ENCODE data around the gene EML5. TPM values are rescaled to one million over a fixed set of nuclear protein-coding genes. Genes with fewer than 3 reads are reported as not detected.

EML5 gene
- total and polyA plus RNA-seq, 12 donors = 0.04 to 0.44 (median 0.19) TPM

DNA sequence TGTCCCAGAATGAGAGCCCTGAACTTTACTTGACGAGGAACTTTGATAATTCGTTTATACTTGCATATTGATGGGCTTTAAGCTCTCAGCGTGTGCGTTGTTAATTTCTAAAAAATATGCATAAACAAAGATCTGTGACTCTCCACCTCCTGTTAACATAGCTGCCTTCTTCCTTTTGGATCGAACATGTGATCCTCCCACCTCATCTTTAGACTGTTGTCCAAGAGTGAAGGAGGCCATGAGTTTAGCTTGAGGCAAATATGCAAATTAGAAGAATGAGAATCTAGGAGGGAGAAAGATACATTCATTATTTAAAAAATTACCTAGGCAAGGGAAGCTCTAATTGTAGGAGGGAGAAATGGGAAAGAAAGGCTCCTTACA lies 32.3 kb upstream of the EML5 start:
- Histone ChIP-seq H3K4me1 (peaks cover 0 to 28% (median 10%) of the 10 kb centered on the region in 9 donors), H3K9me3 (no peaks in the 10 kb centered on the region), H3K36me3 (no peaks in the 10 kb centered on the region), H3K4me3 (peak overlapping the region; percentile 64 to 94 (median 72)), H3K27ac (peak overlapping the region in 9 of 10 donors; percentile 79 to 95 (median 89)), H3K27me3 (no peaks in the 10 kb centered on the region)
- TF ChIP-seq, protein P1, sequence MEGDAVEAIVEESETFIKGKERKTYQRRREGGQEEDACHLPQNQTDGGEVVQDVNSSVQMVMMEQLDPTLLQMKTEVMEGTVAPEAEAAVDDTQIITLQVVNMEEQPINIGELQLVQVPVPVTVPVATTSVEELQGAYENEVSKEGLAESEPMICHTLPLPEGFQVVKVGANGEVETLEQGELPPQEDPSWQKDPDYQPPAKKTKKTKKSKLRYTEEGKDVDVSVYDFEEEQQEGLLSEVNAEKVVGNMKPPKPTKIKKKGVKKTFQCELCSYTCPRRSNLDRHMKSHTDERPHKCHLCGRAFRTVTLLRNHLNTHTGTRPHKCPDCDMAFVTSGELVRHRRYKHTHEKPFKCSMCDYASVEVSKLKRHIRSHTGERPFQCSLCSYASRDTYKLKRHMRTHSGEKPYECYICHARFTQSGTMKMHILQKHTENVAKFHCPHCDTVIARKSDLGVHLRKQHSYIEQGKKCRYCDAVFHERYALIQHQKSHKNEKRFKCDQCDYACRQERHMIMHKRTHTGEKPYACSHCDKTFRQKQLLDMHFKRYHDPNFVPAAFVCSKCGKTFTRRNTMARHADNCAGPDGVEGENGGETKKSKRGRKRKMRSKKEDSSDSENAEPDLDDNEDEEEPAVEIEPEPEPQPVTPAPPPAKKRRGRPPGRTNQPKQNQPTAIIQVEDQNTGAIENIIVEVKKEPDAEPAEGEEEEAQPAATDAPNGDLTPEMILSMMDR (IDR thresholded peaks at IDR 0.05) = no peak
- ATAC-seq (no peak), DNase-seq (no peak)
- intact Hi-C loops (cut with DNase I) = no loop called here
- 8 to 9% methylated on average over 5 of the region's 5 CpGs for WGBS, 2 donors

DNA sequence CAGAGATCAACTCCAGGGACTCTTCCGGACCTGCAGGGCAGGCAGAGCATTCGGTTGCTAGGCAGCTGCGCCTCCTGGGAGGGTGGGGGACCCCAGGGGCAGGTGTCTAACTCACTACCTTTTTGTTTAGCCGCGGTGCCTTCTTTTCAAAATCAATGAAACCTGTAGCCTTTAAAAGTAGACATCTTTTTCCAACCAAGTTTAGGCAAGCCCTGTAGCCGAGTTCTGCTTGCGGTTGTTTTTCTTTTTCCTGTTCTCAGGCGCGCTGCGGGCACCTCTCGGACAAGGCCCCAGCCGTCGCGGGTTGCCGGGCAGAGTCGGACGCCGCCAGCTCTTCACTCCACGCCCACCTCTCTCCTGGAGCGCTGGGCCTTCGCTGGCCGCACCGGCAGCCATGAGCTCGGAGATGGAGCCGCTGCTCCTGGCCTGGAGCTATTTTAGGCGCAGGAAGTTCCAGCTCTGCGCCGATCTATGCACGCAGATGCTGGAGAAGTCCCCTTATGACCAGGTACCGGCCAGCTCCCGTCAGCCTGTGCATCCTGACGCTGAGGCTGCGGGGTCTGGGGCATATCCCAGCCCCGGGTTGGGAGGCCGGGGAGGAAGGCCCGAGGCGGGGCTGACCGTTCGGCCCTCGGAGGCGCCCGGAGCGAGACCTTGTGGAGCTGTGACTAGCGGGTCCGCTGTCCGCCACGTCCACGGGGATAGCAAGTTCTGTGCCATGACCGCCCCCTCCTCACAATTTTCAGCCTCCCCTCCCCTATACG lies 31.7 kb upstream of the EML5 start, which contains the start of gene TTC8:
TTC8 (plus strand) TSS at position 338 of the 764 bp plus-strand sequence; CDS start at position 395, 57 bp downstream.
- 1% methylated on average over 50 of the region's 50 CpGs for WGBS, 2 donors
- peak within 1 kb of the TSS; percentile 48 to 95 (median 86) for H3K27ac ChIP-seq
- intact Hi-C loops (cut with DNase I) = no loop called here
- ATAC-seq (peak; percentile 99 to 100 (median 100)), DNase-seq (peak; percentile 87 to 89)
- peaks cover 0 to under 1% (median 0%) of the 10 kb centered on the region in 7 donors for H3K27me3 ChIP-seq
- peak within 1 kb of the TSS; percentile 64 to 94 (median 72) for H3K4me3 ChIP-seq
- TF ChIP-seq, protein P1 (IDR thresholded peaks at IDR 0.05) = peak in 1 of 9 donors; percentile 11
- no peaks in the 10 kb centered on the region for H3K36me3 ChIP-seq
- H3K4me1 ChIP-seq = peaks cover 0 to 23% (median 10%) of the 10 kb centered on the region in 9 donors
- no peaks in the 10 kb centered on the region for H3K9me3 ChIP-seq

DNA sequence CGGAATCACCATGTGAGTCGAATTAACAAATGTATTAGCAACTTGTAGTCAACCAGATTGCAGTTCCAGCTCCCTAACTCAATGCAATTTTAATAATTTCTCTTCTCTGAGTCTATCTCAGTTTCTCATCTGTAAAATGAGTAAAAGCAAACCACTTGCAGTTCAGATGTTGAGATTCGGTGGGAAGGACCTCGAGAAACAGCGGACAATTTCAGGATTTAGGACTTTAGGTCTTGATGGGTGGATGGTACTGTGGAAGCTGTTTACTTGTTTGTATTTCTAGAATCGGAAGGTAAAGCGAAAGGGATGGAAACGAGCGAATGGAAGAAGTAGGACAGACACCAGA lies 31.2 kb upstream of the EML5 start:
- intact Hi-C loops (cut with DNase I) = no loop called here
- no peaks in the 10 kb centered on the region for H3K9me3 ChIP-seq
- no peak for ATAC-seq
- H3K36me3 ChIP-seq = no peaks in the 10 kb centered on the region
- no peak for DNase-seq
- TF ChIP-seq, protein P1 (IDR thresholded peaks at IDR 0.05) = no peak
- peak overlapping the region in 9 of 10 donors; percentile 64 to 94 (median 73) for H3K4me3 ChIP-seq
- peaks cover 0 to 6% (median 0%) of the 10 kb centered on the region in 7 donors for H3K27me3 ChIP-seq
- 8 to 9% methylated on average over 9 of the region's 9 CpGs for WGBS, 2 donors
- H3K27ac ChIP-seq = peak overlapping the region in 9 of 10 donors; percentile 79 to 95 (median 89)
- H3K4me1 ChIP-seq = peaks cover 0 to 18% (median 9%) of the 10 kb centered on the region in 9 donors

DNA sequence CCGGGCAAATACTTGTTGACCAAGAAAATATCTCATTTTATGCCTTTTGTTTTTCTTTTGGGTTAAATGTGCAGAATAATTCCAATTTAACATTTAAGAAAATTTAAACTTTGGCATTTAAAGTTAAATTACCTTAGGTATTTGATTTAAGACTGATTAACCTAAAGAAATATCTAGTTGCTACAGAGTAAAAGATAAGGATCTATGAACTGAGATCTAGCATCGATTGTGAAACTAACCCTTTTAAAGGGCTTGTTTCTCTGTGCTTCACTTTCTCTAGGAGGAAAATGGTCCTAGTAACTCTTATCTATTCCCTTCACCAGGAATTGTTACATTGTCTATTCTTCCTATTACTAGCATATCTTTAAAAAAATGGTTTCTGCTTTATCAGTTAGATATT lies 29.1 kb upstream of the EML5 start:
- intact Hi-C loops (cut with DNase I) = no loop called here
- H3K4me1 ChIP-seq = peaks cover 0 to 15% (median 8%) of the 10 kb centered on the region in 9 donors
- TF ChIP-seq, protein P1 (IDR thresholded peaks at IDR 0.05) = no peak
- H3K27ac ChIP-seq = no peak overlapping the region
- H3K27me3 ChIP-seq = peaks cover 0 to 9% (median 0%) of the 10 kb centered on the region in 7 donors
- H3K9me3 ChIP-seq = no peaks in the 10 kb centered on the region
- ATAC-seq (no peak), DNase-seq (no peak)
- no peaks in the 10 kb centered on the region for H3K36me3 ChIP-seq
- WGBS, 2 donors = 64 to 67% methylated on average over 2 of the region's 2 CpGs
- no peak overlapping the region for H3K4me3 ChIP-seq
